Left hindlimb (tissue), 1 donor: ENCODE data around the gene SLC35D3.
"Not testable (repeated sequence)": the region's sequence is repeated elsewhere in the genome, so short reads cannot be mapped to it uniquely, and the experiment has no call there.

ENCODE experiments used
- DNase-seq: peaks from one replicate; pipeline ENCODE4 v3.0.0-alpha.2; 2018

SLC35D3 gene

GRCh38 chr6:136921936-136922684 is at the start of gene SLC35D3:
SLC35D3 (plus strand) TSS chr6:136922301; CDS start chr6:136922429, 128 bp downstream.
- peak; percentile 39 for DNase-seq

GRCh38 chr6:136873748-136874147 is 48.4 kb upstream of the SLC35D3 start:
- DNase-seq: no peak

GRCh38 chr6:136876469-136876868 is 45.6 kb upstream of the SLC35D3 start:
- DNase-seq: not testable (repeated sequence)

GRCh38 chr6:136880748-136881460 is 41.2 kb upstream of the SLC35D3 start:
- DNase-seq: no peak

- no peak for DNase-seq
Observed at GRCh38 chr6:136886091-136886490, 36.0 kb upstream of the SLC35D3 start.

GRCh38 chr6:136887953-136888352 is 34.1 kb upstream of the SLC35D3 start:
- DNase-seq: no peak

GRCh38 chr6:136889271-136890193 is 32.6 kb upstream of the SLC35D3 start:
- DNase-seq: no peak

GRCh38 chr6:136890194-136890839 is 31.8 kb upstream of the SLC35D3 start:
- no peak for DNase-seq

- DNase-seq: no peak
Observed at GRCh38 chr6:136890986-136891385, 31.1 kb upstream of the SLC35D3 start.

- DNase-seq: no peak
Observed at GRCh38 chr6:136893187-136893586, 28.9 kb upstream of the SLC35D3 start.

- no peak for DNase-seq
Observed at GRCh38 chr6:136895901-136896300, 26.2 kb upstream of the SLC35D3 start.

- DNase-seq: no peak
Observed at GRCh38 chr6:136897071-136897470, 25.0 kb upstream of the SLC35D3 start.

- DNase-seq: no peak
Observed at GRCh38 chr6:136901212-136901784, 20.8 kb upstream of the SLC35D3 start.

- DNase-seq: not testable (repeated sequence)
Observed at GRCh38 chr6:136904477-136904876, 17.6 kb upstream of the SLC35D3 start.

- no peak for DNase-seq
Observed at GRCh38 chr6:136914947-136915346, 7.2 kb upstream of the SLC35D3 start.

GRCh38 chr6:136918706-136919105 is 3.4 kb upstream of the SLC35D3 start:
- DNase-seq: no peak

GRCh38 chr6:136920216-136920615 is 1.9 kb upstream of the SLC35D3 start:
- DNase-seq: no peak

- DNase-seq: no peak
Observed at GRCh38 chr6:136920671-136921380, 1.3 kb upstream of the SLC35D3 start.

- no peak for DNase-seq
Observed at GRCh38 chr6:136921381-136921935, 643 bp upstream of the SLC35D3 start.

GRCh38 chr6:136922685-136923006 is 545 bp downstream of the SLC35D3 start:
- DNase-seq: no peak
